Measurements from ENCODE around the gene HELLS. TPM values are rescaled to one million over a fixed set of nuclear protein-coding genes. Genes with fewer than 3 reads are reported as not detected.

Gene HELLS
- 1 to 10 TPM in 1 of 2 donors, under 1 TPM in 1; 0.55 to 2.3 TPM for total RNA-seq

DNA sequence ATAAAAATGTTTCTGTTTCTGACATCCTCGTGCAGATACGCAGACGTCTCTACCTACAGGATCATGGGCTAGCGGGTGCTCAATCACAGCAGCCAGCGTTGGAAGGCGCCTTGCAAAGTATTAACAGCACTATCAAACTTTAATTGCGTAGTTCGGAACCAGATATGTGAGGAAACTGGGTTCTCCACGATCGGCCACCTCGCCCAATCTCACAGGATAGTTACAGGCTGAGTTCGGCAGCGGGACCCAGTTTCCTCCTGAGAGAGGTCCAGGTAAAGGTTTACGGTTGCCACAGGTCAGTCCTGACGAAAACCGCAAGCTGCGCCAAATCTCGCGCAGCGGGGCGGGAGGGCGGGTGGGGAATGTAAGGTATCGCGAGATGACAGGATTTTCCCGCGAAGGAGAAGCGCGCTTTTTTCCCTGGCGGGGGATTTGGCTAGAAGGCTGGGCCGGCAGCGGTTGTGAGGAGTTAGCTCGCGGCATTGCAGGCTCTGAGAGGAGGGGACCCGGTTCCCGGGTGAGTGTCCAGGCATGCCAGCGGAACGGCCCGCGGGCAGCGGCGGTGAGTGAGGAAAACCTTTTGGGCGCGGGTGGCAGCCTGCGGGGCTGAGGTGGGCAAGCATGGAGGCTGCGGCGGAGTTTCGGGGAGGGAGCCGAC, at the start of gene HELLS:
TSS of gene HELLS (plus strand) at position 398 of the 658 bp plus-strand sequence. CDS start at position 532, 134 bp downstream.
- H3K4me3 ChIP-seq = peak within 1 kb of the TSS; percentile 66 to 70
- H3K4me1 ChIP-seq = peaks cover 0 to 12% of the 10 kb centered on the region in 2 donors
- no peaks in the 10 kb centered on the region for H3K9me3 ChIP-seq
- peak within 1 kb of the TSS; percentile 57 to 68 for H3K27ac ChIP-seq
- H3K27me3 ChIP-seq = no peaks in the 10 kb centered on the region
- TF ChIP-seq, protein P1, sequence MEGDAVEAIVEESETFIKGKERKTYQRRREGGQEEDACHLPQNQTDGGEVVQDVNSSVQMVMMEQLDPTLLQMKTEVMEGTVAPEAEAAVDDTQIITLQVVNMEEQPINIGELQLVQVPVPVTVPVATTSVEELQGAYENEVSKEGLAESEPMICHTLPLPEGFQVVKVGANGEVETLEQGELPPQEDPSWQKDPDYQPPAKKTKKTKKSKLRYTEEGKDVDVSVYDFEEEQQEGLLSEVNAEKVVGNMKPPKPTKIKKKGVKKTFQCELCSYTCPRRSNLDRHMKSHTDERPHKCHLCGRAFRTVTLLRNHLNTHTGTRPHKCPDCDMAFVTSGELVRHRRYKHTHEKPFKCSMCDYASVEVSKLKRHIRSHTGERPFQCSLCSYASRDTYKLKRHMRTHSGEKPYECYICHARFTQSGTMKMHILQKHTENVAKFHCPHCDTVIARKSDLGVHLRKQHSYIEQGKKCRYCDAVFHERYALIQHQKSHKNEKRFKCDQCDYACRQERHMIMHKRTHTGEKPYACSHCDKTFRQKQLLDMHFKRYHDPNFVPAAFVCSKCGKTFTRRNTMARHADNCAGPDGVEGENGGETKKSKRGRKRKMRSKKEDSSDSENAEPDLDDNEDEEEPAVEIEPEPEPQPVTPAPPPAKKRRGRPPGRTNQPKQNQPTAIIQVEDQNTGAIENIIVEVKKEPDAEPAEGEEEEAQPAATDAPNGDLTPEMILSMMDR (IDR thresholded peaks at IDR 0.05) = no peak
- no peaks in the 10 kb centered on the region for H3K36me3 ChIP-seq
- DNase-seq (ENCODE audit: low spot score) = peak; percentile 71

DNA sequence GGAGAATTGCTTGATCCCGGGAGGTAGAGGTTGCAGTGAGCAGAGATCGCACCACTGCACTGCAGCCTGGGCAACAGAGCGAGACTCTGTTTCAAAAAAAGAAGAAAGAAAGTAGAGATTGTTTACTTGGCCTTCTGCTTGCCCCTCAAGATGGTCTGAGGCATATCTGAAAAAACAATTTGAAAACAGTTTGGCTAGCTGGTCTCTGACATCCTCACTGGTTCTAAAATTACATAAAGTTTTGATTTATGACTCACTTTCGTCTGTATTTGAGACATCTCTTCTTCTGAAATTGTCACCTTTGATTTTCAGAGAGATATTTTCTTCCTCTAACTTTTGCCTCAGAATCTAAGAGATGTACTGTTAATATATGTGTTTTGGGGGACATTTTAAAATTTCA, 49.6 kb upstream of the HELLS start:
- Histone ChIP-seq H3K9me3 (no peaks in the 10 kb centered on the region), H3K4me1 (peaks cover 0 to 1% of the 10 kb centered on the region in 2 donors), H3K27ac (no peak overlapping the region), H3K4me3 (no peak overlapping the region), H3K36me3 (no peaks in the 10 kb centered on the region), H3K27me3 (no peaks in the 10 kb centered on the region)
- TF ChIP-seq, protein P1 (IDR thresholded peaks at IDR 0.05) = no peak
- no peak for DNase-seq (ENCODE audit: low spot score)

DNA sequence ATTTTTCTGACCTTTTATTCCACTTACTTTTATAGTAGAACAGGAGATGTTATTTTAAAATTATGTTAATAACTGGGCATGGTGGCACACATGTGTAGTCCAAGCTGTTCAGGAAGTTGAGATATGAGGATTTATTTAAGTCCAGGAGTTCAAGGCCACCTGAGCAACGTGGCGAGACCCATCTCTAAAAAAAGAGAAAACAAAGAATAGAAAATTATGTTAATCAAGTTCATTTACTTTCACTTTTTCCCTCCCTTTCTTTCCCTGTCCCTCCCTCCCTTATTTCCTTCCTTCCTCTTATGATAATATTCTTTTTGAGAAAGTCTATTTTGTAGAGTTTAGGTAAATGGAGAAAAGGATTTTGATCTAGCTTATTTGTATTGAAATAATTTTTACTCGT, 48.9 kb upstream of the HELLS start:
- no peak for DNase-seq (ENCODE audit: low spot score)
- H3K27me3 ChIP-seq = no peaks in the 10 kb centered on the region
- no peak overlapping the region for H3K4me3 ChIP-seq
- no peaks in the 10 kb centered on the region for H3K4me1 ChIP-seq
- TF ChIP-seq, protein P1 (IDR thresholded peaks at IDR 0.05) = no peak
- no peaks in the 10 kb centered on the region for H3K36me3 ChIP-seq
- H3K27ac ChIP-seq = no peak overlapping the region
- H3K9me3 ChIP-seq = no peaks in the 10 kb centered on the region

DNA sequence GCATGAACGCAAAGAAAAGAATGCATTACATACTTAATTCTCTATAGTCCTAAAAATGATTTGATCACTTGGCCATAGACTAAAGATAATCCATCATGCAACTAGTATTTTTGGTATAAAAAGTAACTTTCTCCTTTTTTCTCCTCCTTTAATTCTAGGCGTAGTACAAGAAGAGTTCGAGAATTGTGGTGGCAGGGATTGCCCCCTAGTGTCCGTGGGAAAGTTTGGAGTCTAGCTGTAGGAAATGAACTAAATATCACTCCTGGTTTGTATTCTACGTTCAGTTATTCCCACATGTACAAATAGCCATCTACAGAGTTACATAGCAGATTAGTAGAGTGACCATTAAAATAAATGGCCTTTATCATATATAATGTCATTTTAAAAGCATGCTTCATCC, 45.5 kb upstream of the HELLS start:
- H3K4me3 ChIP-seq = no peak overlapping the region

DNA sequence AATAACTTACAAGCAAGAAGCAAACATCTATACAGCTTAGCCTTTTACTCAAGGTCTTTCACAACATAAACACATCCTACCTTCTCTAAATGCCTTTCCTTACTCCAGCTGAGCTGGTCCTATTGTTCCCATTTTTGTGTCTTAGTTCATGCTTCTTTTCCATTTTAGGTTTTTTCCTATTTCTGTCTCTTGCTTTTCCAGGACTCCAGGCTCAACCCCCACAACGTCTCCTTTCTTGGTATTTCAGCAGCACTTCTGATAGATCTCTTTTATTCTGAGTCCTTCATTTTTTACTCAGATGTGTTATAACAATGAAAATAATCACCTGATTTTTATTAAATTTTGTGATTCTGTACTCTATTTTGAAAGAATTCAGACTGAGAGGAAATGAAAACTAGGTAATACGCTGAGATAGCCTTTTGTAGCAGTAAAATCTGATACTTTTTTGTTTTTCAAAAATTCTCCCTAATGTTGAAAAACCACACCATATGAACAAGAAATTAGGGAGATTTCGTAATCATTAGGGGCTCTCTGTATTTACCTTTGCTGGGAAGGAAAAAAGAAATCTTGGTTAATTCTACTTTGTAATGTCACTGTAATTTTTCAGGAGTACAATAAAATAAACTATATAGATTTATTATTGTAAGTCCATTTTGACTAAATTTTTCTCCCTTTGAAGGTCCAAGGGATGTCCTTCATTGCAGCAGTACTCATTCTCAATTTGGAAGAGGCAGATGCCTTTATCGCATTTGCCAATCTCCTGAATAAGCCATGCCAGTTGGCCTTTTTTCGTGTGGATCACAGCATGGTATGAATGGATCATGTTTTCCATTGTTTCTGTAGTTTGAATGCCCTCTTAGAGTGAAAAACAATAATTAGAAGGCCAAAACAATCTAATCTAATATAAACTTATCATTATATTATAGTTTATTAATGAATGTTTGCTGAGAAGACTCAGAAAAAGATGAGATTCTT, 24.0 kb upstream of the HELLS start:
- TF ChIP-seq, protein P1 (IDR thresholded peaks at IDR 0.05) = no peak

More for the DNA sequence above, 45.5 kb upstream of the HELLS start:
- Histone ChIP-seq H3K27ac (no peak overlapping the region), H3K36me3 (no peaks in the 10 kb centered on the region), H3K27me3 (no peaks in the 10 kb centered on the region), H3K4me1 (no peaks in the 10 kb centered on the region), H3K9me3 (no peaks in the 10 kb centered on the region)
- TF ChIP-seq, protein P1 (IDR thresholded peaks at IDR 0.05) = peak in 1 of 2 donors; percentile 31
- DNase-seq (ENCODE audit: low spot score) = no peak

More for the DNA sequence above, 24.0 kb upstream of the HELLS start:
- Histone ChIP-seq H3K27ac (no peak overlapping the region), H3K36me3 (no peaks in the 10 kb centered on the region), H3K9me3 (no peaks in the 10 kb centered on the region), H3K4me3 (no peak overlapping the region), H3K4me1 (no peaks in the 10 kb centered on the region), H3K27me3 (no peaks in the 10 kb centered on the region)
- DNase-seq (ENCODE audit: low spot score) = no peak

Measured in right atrium auricular region (tissue), 2 donors.